ENCODE results near the gene SATB1. TPM values are rescaled to one million over a fixed set of nuclear protein-coding genes. Genes with fewer than 3 reads are reported as not detected.

The SATB1 gene
- total RNA-seq, 1 donor, result 23.3 TPM

DNA sequence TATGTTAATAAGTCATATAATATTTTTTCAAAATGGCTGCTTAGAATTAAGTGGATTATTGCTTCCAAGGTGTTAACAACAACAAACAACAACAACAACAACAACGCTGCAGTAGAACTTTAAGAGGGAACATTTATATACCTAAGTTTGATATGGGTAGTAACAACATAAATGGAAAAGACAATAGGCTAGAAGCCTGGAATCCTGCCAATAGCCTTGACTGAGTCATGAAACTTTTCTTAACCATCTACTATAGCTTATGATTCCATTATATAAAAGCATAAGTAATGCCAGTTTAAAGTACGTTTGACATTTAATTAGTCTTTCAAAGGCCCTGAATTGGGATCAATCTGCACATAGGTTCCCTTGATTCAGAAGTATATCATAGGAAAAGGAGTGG lies 31.2 kb downstream of the SATB1 start:
- TF ChIP-seq, protein P1, sequence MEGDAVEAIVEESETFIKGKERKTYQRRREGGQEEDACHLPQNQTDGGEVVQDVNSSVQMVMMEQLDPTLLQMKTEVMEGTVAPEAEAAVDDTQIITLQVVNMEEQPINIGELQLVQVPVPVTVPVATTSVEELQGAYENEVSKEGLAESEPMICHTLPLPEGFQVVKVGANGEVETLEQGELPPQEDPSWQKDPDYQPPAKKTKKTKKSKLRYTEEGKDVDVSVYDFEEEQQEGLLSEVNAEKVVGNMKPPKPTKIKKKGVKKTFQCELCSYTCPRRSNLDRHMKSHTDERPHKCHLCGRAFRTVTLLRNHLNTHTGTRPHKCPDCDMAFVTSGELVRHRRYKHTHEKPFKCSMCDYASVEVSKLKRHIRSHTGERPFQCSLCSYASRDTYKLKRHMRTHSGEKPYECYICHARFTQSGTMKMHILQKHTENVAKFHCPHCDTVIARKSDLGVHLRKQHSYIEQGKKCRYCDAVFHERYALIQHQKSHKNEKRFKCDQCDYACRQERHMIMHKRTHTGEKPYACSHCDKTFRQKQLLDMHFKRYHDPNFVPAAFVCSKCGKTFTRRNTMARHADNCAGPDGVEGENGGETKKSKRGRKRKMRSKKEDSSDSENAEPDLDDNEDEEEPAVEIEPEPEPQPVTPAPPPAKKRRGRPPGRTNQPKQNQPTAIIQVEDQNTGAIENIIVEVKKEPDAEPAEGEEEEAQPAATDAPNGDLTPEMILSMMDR (IDR thresholded peaks at IDR 0.05; ENCODE audit: insufficient read depth, low read length), result no peak
- no peak overlapping the region for H3K4me3 ChIP-seq (ENCODE audit: low read depth, low read length)
- peak; percentile 41 for DNase-seq (ENCODE audit: low read depth)

GRCh38 chr3:18390024-18390660 lies 35.0 kb downstream of the SATB1 start:
- no peak for DNase-seq (ENCODE audit: low read depth)
- TF ChIP-seq, protein P1 (IDR thresholded peaks at IDR 0.05; ENCODE audit: insufficient read depth, low read length), result no peak

GRCh38 chr3:18389108-18389733 lies 35.9 kb downstream of the SATB1 start:
- peak; percentile 35 for DNase-seq (ENCODE audit: low read depth)
- TF ChIP-seq, protein P1 (IDR thresholded peaks at IDR 0.05; ENCODE audit: insufficient read depth, low read length), result peak; percentile 51
- no peak overlapping the region for H3K4me3 ChIP-seq (ENCODE audit: low read depth, low read length)

More at GRCh38 chr3:18390024-18390660, 35.0 kb downstream of the SATB1 start:
- H3K4me3 ChIP-seq (ENCODE audit: low read depth, low read length), result no peak overlapping the region

GRCh38 chr3:18386274-18386890 lies 38.8 kb downstream of the SATB1 start:
- no peak for DNase-seq (ENCODE audit: low read depth)
- H3K4me3 ChIP-seq (ENCODE audit: low read depth, low read length), result no peak overlapping the region
- TF ChIP-seq, protein P1 (IDR thresholded peaks at IDR 0.05; ENCODE audit: insufficient read depth, low read length), result no peak

- no peak for DNase-seq (ENCODE audit: low read depth)
- no peak overlapping the region for H3K4me3 ChIP-seq (ENCODE audit: low read depth, low read length)
- TF ChIP-seq, protein P1 (IDR thresholded peaks at IDR 0.05; ENCODE audit: insufficient read depth, low read length), result no peak
Observed at GRCh38 chr3:18385706-18386105, 39.4 kb downstream of the SATB1 start.

- TF ChIP-seq, protein P1 (IDR thresholded peaks at IDR 0.05; ENCODE audit: insufficient read depth, low read length), result no peak
- no peak for DNase-seq (ENCODE audit: low read depth)
- no peak overlapping the region for H3K4me3 ChIP-seq (ENCODE audit: low read depth, low read length)
Observed at GRCh38 chr3:18382760-18383369, 42.3 kb downstream of the SATB1 start.
